ENCODE data around the gene NDUFS8. TPM values are rescaled to one million over a fixed set of nuclear protein-coding genes. Genes with fewer than 3 reads are reported as not detected.

The NDUFS8 gene
- total and polyA plus RNA-seq, 2 of the 13 experiments (the other 11 are each of a cell fraction or from before 2014, with no cell fraction given) = 96.7 to 158 TPM

- TF ChIP-seq GRHL1 (CRISPR knock-in tag; conservative IDR thresholded peaks at IDR 0.05) = no peak
- no peak for TF ChIP-seq TEAD3 (CRISPR knock-in tag; optimal IDR thresholded peaks at IDR 0.05; ENCODE audit: borderline replicate concordance)
- TF ChIP-seq MIXL1 (CRISPR knock-in tag; IDR thresholded peaks at IDR 0.05) = no peak; the same call in 1 of the 2 replicates
- no peak for TF ChIP-seq MAZ (IDR thresholded peaks at IDR 0.05; ENCODE audit: borderline replicate concordance, low read depth, low read length)
- no peak for TF ChIP-seq MAZ (CRISPR knock-in tag; IDR thresholded peaks at IDR 0.05; ENCODE audit: low read depth)
- TF ChIP-seq IKZF1 (IDR thresholded peaks at IDR 0.05) = no peak
- no peak for TF ChIP-seq ZNF441 (CRISPR knock-in tag; IDR thresholded peaks at IDR 0.05; ENCODE audit: borderline replicate concordance)
- TF ChIP-seq ZNF547 (CRISPR knock-in tag; IDR thresholded peaks at IDR 0.05) = peak; percentile 4; the same call in 1 of the 2 replicates
- TF ChIP-seq BHLHE40 (IDR thresholded peaks at IDR 0.05; ENCODE audit: low read length) = no peak
- TF ChIP-seq HOXD1 (CRISPR knock-in tag; IDR thresholded peaks at IDR 0.05) = 0 out of 2 replicates have a peak, but pooled peaks have one; percentile 18
- TF ChIP-seq ELF3 (CRISPR knock-in tag; IDR thresholded peaks at IDR 0.05) = peak; percentile 68
- no peak for TF ChIP-seq PHB2 (IDR thresholded peaks at IDR 0.05; ENCODE audit: partially characterized antibody)
- TF ChIP-seq KLF13 (CRISPR knock-in tag; IDR thresholded peaks at IDR 0.05) = no peak
- TF ChIP-seq ZNF652 (CRISPR knock-in tag; IDR thresholded peaks at IDR 0.05; ENCODE audit: borderline replicate concordance, low read depth) = no peak
- 0 out of 2 replicates have a peak, but pooled peaks have one; percentile 8 for TF ChIP-seq ZNF12 (CRISPR knock-in tag; IDR thresholded peaks at IDR 0.05)
- no peak for TF ChIP-seq ZFP1 (CRISPR knock-in tag; IDR thresholded peaks at IDR 0.05)
- TF ChIP-seq ZNF605 (CRISPR knock-in tag; IDR thresholded peaks at IDR 0.05) = no peak
- TF ChIP-seq SRSF1 (optimal IDR thresholded peaks at IDR 0.05; ENCODE audit: low read depth, low read length) = peak; percentile 12
- no peak; the same call in 1 of the 2 replicates for TF ChIP-seq ZNF691 (CRISPR knock-in tag; IDR thresholded peaks at IDR 0.05; ENCODE audit: borderline replicate concordance, low read depth)
- no peak for TF ChIP-seq ZNF577 (CRISPR knock-in tag; IDR thresholded peaks at IDR 0.05; ENCODE audit: borderline replicate concordance, low read depth)
- no peak for TF ChIP-seq ZNF879 (CRISPR knock-in tag; IDR thresholded peaks at IDR 0.05)
- no peak for TF ChIP-seq NR1H2 (CRISPR knock-in tag; IDR thresholded peaks at IDR 0.05; ENCODE audit: borderline replicate concordance, low read depth)
- TF ChIP-seq ZNF780A (CRISPR knock-in tag; IDR thresholded peaks at IDR 0.05) = no peak
- TF ChIP-seq ZNF615 (CRISPR knock-in tag; IDR thresholded peaks at IDR 0.05; ENCODE audit: borderline replicate concordance) = no peak
- TF ChIP-seq, protein P1, sequence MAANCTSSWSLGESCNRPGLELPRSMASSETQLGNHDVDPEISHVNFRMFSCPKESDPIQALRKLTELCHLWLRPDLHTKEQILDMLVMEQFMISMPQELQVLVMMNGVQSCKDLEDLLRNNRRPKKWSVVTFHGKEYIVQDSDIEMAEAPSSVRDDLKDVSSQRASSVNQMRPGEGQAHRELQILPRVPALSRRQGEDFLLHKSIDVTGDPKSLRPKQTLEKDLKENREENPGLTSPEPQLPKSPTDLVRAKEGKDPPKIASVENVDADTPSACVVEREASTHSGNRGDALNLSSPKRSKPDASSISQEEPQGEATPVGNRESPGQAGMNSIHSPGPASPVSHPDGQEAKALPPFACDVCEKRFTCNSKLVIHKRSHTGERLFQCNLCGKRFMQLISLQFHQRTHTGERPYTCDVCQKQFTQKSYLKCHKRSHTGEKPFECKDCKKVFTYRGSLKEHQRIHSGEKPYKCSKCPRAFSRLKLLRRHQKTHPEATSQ (CRISPR knock-in tag; IDR thresholded peaks at IDR 0.05; ENCODE audit: borderline replicate concordance) = no peak
- no peak for TF ChIP-seq ZNF564 (CRISPR knock-in tag; IDR thresholded peaks at IDR 0.05)
- peak; percentile 95; the same call in 1 of the 2 replicates for TF ChIP-seq ZSCAN29 (CRISPR knock-in tag; conservative IDR thresholded peaks at IDR 0.05)
- no peak for TF ChIP-seq HNRNPL (IDR thresholded peaks at IDR 0.05; ENCODE audit: low read depth, low read length)
These were observed 8.4 kb downstream of the NDUFS8 start, which contains the start of gene TCIRG1 (continued) for GRCh38 chr11:68038718-68039525.
